HG02610 (cell line): ENCODE results near the gene ADCY3.
"Not testable (repeated sequence)": the region's sequence is repeated elsewhere in the genome, so short reads cannot be mapped to it uniquely, and the experiment has no call there.

Experiments
- ATAC-seq: cut with Tn5 transposase; IDR thresholded peaks from one replicate; pipeline ENCODE4 v1.9.1; 2021; ENCODE audit warnings: mild to moderate bottlenecking, moderate library complexity; ENCODE audit not compliant: unreplicated experiment

ADCY3 gene

DNA sequence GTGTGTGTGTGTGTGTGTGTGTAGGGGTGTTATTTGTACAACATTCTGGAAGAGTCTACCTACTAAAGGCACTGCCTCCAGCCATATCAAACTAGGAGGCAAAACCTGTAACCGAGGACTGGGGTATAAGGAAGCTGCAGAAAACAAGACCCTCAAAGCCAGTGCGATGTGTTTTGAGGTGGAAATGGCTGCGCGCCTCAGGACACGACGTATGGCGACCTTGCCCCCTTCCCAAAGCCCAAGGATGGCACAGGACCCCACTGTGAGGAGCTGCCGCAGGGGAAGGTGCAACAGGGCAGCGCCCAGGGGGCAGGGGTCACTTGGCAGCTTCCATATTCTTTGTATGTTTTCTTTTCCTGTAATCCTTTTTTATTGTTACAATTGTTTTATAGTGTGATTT lies 67.0 kb downstream of the ADCY3 start:
- no peak for ATAC-seq

DNA sequence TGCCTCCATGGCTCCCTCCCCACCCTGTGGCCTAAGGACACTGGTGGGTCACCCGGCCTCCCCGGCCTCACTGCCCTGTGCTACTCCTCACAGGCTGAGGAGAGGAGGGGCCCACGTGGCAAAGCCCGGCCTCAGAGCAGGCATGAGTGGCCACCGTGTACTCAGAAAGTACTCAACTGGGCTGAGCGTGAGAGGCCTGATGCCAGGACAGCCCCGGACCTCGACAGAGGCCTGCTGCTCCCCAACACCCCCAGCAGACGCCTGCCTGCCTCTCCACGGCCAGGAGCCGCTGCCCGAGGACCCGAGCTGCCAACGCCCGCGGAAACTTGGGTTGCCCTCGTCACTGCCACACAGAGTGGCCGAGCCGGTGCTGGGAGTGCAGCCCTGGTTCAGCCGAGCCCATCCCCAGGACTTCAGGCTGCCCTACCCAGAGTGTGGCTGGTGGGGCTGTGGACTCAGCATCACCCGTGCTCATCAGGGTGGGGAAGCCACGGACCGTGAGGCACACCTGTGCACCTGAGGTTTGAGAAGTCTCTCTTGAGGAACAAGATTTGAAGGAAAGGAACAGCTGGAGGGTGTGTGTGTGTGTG lies 67.5 kb downstream of the ADCY3 start:
- ATAC-seq = no peak

DNA sequence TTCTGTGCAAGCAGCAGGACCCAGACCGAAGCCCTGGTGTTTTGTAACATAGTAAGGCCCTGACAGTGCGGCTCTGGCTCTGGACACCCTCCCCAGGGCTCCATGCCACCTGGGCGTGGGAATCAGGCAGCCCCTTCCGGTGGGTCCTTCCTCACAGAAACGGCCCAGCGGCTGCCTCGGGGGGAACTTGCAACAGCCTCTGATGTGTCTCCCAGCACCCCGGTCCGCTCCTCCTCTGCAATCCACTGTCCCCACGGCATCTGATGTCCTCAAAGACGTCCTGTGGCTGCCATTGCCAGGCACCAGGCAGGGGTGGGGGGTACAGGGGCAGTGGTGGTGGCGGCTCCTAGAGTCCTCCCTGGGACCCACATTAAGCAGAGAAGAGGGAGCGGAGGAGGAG lies 68.0 kb downstream of the ADCY3 start:
- ATAC-seq = no peak

DNA sequence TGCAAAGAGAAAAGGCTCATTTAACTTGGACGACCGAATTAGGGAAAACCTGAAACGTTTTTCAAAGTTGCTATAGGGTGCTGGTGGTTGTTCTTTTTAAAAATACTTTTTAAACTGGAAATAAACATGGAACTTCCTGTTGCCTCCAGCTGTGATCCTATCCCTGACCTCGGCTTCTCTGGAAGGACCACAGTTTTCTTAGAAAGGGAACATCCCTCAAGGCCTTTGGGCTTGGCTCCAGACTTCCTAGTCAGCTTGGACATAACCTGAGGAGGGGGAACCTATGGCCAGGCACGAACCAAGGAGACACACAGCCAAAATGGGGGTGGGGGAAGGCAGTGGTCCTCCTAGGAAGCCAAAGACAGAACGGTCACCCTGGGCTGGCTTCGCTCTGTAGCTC lies 69.1 kb downstream of the ADCY3 start:
- no peak for ATAC-seq

DNA sequence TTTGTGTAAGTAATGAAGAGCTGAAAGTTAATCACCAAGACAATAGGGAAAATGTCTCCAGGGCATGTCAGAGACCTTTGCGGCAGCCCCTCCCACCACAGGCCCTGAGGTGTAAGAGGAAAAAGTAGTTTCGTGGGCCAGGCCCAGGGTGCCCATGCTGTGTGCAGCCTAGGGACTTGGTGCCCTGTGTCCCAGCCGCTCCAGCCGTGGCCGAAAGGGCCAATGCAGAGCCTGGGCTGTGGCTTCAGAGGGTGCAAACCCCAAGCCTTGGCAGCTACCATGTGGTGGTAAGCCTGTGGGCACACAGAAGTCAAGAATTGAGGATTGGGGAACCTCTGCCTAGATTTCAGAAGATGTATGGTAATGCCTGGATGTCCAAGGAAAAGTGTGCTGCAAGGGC lies 74.3 kb downstream of the ADCY3 start:
- ATAC-seq = no peak

DNA sequence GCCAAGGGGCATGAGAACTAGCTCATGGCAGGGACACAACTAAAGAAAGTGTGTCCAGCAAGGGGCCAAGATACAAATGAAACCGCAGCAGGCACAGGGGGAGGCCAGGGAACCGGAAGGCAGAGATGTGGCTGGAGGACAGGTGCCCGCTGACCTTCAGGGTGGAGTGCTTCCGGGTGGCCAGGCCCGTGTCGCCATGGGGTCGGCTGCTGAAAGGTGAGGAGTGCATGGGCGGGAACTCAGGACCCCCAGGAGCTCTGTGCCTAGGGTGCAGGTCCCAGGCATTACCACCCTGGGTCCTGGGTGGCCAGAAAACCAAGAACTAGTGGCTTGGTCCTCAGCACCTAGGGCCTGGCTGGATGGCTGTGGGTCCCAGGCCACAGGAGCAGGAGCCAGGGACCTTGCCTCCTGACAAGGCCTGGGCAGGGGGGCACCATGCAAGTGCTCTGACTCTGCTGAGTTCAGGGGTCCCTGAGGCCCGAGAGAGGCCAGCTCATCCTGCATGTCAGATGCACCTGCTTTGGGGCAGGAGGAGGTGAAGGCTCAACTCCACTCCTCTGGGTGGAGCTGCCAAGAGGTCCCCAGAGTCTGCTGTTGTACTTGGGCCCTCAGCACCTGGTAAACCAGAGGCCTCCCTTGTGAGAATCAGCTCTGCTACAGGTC lies 75.9 kb downstream of the ADCY3 start:
- ATAC-seq = no peak

DNA sequence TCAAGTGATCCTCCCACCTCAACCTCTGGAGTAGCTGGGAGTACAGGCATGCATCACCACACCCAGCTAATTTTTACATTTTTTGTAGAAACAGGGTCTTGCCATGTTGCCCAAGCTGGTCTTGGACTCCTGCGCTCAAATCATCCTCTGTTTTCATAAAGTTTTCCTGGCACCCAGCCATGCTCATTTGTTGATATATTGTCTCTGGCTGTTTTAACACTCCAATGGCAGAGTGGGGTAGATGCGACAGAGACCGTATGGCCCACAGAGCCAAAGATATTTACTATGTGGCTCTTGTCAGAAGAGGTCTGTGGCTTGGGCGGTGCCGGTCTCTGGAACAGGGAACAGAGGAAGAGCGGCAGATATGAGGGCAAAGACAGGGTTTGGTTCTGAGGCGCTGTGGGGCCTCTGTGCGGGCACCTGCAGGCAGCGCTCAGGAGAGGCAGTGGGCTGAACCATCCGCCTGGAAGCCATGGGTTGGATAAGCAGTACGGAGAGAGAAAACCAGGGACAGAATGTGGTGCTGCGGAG lies 76.6 kb downstream of the ADCY3 start:
- ATAC-seq = no peak

DNA sequence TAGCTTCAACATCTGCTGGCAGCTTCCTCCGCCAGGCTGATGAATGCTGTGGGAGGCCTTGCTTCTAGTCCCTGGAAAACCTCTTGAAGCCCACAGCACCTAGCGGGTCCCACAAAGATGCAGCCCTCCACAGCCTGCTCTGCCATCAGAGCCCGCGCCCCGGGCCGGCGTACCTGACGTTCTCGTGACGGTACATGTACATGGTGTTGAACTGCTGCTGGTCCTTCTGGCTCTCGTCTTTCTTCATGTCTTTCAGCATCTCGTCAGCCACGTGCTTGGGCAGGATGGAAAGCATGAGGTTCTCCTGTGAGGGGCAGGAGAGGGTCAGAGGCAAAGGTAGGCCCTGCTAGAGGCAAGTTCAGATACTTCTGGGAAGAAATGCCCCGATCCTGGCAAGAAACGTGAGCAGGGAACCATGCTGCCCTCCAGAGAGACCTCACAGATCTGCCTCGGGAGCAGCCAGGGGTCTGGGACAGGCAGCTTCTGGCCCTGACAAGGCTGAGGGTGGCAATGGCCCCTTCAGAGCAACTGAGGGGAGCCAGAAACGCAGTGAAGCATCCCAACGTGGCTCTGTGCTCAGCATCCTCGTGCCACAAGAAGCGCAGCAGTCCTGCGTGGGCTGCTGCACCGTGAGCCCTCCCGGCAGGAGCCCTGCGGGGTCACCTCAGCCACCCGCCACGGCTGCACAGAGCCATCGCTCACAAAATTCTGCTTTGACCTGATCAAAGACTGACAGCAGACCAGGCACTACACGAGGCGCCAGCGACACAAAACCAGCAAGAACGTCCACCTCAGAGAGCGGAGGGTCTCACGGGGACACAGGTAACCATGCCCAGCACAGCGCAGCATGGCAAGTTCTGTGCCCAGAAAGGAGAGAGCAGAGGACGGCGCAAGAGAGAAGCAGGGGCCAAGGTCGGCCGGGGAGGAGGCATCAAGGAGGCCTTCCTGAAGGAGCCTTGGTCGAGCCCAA lies 77.7 kb downstream of the ADCY3 start:
- no peak for ATAC-seq

DNA sequence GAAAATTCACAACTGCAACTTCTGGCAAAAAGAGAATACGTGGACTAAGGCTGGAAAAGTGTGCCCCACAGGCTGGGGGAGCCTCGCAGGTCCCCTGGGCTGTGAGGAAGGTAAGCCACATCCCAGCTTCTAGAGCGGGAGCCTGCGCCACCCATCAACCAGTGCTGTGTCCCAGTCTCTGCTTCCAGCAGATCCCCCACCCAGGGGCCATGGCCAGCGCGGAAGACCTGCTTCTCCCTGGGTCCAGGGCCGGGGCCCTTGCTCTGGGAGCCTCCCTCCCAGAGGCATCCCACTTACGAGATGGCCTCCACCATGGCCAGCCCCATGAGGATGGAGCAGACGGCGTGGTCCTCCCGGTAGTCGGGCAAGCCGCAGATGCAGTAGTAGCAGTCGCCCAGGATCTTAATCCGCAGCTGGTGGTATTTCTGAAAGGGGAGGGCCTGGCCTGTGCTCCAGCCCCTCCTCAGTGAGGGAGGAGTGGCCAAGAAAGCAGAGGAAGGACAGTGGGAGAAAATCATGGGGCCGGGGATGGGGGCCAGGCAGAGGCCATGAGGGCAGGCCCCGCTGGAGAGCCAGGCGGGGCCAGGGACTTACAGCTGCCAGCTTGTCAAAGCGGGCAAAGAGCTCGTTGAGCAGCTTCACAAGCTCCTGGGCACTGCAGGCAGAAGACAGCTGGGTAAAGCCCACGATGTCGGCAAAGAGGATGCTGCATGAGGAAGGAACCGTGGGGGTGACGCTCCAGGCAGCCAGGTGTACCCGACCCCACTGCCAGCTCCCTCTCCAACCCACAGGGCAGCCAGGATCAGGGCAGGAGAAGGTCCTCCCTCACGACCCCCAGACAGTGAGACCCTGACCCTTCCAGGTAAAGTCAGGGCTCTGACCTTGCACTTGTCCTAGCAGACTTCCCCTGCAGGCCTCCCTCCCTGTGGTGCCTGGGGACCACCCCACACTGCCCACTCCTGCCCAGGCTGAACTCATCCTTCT lies 78.8 kb downstream of the ADCY3 start:
- ATAC-seq = no peak

DNA sequence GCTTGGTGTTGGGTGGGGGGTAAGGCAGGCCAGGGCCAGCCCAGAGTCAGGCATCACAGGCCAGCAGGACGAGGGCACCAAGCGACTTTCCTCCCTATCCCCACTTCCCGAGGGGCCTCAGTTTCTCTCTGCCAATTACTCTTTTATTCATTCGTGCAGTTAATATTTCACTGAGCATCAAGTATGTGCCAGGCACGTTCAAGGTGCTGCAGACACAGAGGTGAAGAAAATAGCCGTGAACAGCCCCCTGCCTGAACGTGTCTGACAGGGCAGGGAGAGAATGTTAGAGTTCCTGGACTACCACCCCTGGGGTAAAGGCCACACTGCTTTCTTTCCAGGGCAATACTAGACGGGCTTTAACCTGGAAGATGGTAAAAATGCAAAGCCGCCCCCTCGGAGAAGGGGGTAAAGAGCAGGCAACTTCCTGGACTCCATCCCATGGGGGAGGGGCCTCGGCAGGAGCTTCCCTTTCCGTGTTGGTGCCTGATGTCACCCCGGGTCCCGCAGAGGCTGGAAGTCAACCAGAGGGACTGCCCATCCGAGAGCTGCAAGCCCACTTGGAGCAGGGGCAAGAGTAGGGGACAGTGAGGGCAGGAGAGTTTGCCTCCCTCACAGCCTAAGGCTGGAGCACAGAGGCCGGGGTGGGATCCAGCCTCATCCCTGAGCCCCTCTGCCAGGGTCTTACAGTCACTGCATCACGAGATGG lies 79.7 kb downstream of the ADCY3 start:
- no peak for ATAC-seq

DNA sequence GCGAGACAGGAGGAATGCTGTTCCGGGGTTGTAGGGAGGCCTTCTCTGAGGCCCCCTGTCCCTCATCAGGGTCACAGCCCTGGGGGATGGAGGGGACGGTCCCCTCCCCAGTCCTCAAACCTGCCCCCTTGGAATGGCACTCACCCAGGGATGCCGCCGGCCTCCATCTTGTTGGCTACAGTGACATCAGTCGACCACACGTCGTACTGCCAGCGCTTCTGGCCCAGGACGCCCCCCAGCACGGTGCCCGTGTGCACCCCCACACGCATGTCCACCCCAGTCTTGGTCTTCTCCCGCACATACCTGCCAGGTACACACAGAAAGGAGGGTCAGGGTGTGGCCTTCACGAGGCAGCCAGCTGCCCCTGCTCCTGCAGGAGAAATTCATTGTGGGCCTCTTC lies 80.3 kb downstream of the ADCY3 start:
- no peak for ATAC-seq

DNA sequence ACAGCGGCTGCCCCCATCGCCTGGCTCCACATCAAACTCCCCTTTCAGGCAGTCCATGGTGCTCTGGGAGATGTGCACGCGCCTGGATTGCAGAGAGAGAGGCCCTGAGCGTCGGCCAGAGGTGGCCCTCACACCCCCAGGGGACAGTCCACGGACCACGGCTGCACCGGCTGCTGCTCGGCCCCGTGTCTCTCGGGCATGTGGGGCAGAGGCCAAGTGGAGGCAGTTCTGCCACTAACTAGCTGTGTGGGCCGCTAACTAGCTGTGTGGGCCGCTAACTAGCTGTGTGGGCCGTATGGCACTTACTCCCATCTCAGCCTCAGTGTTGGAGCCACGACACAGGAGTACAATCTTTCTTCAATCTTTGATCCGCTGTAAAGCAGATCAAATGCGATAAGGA lies 81.5 kb downstream of the ADCY3 start:
- ATAC-seq = no peak

DNA sequence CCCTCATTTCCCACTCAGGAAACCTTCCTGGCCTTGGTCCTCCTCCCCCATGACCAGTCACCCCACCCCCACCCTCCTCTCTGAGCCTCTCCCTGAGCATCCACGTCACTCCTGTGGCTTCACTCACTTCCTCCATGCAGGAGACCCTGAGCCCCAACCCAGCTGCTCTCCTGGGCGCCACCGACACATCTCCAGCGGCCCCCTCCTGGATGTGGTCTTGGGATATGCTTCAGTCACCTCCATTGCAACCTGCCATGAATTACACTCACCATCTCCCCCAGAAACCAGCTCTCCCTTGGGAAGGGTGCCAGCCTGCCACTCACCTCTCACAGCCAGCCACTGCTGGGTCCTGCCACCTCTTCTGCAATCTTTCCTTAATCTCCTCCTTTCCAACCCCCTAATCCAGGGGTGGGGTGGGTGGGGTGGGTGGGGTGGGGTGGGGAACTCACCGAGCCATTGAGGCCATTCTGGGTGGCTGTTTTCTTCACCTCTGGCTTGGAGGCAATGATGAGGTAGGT lies 82.0 kb downstream of the ADCY3 start:
- ATAC-seq = no peak

DNA sequence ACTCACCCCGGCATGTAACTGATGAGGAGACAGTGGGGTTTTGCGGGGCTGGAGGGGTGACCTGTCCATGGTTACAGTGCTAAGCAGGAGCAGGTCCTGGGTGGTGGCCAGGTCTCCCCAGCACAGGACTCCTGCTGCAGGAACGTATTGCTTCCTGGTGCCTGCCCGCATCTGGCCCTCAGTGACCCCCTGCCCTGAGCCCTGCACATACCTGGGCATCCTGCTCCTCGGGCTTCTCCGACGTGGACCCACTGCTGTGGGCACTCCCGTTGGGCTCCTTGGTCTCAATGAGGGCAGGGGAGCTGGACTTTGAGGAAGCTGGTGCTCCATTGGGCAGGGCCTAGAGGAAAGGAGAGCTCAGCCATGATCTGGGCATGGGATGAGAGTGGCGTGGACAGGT lies 83.3 kb downstream of the ADCY3 start:
- ATAC-seq = no peak

DNA sequence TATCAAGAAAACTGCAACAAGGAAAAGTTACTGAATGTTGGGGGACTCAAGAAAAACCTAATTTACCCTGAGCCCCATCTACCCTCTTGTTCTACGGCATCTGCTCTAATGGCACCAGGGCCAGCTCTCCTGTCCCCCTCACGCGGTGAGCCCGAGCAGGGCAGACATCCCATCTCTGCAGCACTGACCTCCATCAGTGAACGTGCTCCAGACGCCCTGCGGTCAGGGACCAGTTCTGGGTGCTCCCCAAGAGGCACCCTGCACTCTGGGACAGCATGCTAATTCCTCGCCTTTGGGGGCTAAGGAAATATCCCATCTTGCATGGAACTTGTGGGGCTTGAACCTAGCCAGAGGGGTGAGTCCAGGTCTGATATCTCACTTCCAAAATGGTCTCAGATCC lies 83.8 kb downstream of the ADCY3 start:
- no peak for ATAC-seq

DNA sequence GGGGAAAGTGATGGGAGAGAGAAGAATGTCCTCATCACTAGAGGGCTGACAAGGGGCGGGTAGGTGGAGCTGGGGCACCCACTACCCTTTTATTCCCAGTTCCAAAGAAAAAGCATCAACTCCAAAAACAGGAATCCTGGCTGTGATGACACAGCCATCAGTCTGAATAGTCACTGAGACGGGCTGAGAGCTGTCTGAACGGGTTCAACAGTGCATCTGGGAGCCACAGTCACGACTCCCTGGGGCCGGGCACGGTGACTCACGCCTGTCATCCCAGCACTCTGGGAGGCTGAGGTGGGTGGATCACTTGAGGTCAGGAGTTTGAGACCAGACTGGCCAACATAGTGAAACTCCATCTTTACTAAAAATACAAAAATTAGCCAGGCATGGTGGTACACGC lies 84.6 kb downstream of the ADCY3 start:
- ATAC-seq = not testable (repeated sequence)

DNA sequence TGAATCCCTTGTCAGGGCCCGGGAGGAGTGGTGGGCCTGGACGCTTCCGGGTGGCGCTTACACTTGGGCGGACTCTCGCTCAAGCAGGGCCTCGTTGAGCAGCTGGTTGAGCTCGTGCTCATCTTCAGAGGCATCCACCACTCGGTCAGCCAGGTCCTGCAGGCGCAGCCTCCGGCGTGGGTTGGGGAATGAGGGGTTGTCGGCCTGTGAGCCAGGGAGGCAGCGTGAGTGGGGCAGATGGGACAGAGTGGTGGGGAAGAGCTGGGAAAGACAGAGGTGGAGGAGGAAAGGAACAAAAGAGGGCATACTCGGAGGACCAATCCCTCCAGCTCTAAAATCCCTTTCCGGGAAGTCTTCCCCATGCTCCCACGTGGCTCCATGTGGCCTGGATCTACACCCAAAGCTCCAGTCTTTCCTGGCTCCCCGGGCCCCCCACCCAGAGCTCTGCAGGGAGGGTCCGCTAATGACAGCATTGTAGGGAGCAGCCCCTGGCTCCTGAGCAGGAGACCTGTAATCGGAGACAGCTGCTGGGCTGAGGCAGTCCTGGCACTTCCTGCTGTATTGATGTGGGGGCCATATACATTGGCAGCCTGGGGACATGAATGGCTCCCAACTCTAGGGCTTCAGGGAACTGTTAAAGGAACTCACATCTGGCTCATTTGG lies 85.2 kb downstream of the ADCY3 start:
- no peak for ATAC-seq

DNA sequence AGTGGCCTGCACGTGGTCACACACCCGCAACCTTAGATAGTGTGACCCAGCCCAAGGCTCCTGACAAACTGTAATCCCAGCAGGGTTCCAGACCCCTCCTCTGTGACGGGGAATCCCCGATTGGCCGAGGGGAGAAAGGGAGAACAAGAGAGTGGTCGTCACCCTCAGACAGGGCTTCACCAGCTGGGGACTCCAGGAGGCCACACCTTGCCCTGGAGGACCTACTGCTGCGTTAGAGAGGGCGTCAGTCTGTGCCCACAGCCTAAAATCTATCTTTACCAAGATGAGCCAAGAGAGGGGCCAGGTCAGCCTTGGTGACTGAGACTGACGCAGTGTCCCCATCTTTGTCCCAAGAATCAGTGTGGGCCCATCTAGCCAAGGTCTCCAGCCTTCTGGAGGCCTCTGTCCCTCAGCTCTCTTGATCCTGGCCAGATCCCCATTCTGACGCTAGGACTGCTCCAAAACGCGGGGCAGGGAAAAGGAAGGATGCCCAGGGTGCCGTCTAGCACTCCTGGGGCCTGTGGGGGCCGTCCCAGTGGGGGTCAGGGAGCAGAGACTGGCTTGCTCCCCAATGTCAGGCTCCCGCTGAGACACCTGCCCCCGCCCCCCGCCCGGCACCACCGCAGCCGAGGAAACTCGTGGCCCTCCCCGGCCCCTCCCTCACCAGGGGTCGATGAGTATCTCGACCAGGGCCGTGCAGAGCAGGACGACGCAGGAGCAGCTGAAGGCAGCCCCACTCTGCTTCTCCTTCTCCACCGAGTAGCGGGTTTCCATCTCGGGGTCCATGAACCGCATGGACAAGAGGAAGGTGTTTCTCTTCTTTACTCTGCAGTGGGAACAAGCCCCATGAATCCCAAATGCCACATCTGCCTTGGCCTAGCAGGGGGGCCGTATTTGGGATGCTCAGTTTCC lies 86.0 kb downstream of the ADCY3 start:
- ATAC-seq = no peak
